Measurements from ENCODE around the gene LIPC.

- no peak for TF ChIP-seq YY1 (IDR thresholded peaks at IDR 0.05; ENCODE audit: low read depth)
- TF ChIP-seq TAF1 (IDR thresholded peaks at IDR 0.05; ENCODE audit: low read depth), result no peak
- no peak for TF ChIP-seq EP300 (IDR thresholded peaks at IDR 0.05; ENCODE audit: borderline replicate concordance)
Observed at GRCh38 chr15:58520464-58520863, 88.7 kb downstream of the LIPC start.
